ENCODE measurements around the gene CNPY3. TPM values are rescaled to one million over a fixed set of nuclear protein-coding genes. Genes with fewer than 3 reads are reported as not detected.

The CNPY3 gene
- total and polyA plus RNA-seq, 2 of the 13 experiments (the other 11 are each of a cell fraction or from before 2014, with no cell fraction given): 42.3 to 60.2 TPM

- no peak for TF ChIP-seq KIAA2018 (CRISPR knock-in tag; IDR thresholded peaks at IDR 0.05; ENCODE audit: borderline replicate concordance)
- peak; percentile 88 for TF ChIP-seq YEATS2 (CRISPR knock-in tag; IDR thresholded peaks at IDR 0.05; ENCODE audit: borderline replicate concordance)
- no peak for TF ChIP-seq ZNF263 (CRISPR knock-in tag; IDR thresholded peaks at IDR 0.05)
- no peak for TF ChIP-seq ZNF629 (CRISPR knock-in tag; conservative IDR thresholded peaks at IDR 0.05)
- TF ChIP-seq FOSL2 (CRISPR knock-in tag; IDR thresholded peaks at IDR 0.05): peak; percentile 48; the same call in 1 of the 2 replicates
- no peak for TF ChIP-seq PAWR (CRISPR knock-in tag; IDR thresholded peaks at IDR 0.05; ENCODE audit: borderline replicate concordance)
- no peak for TF ChIP-seq ZNF451 (CRISPR knock-in tag; IDR thresholded peaks at IDR 0.05)
- no peak for TF ChIP-seq DPF2 (CRISPR knock-in tag; IDR thresholded peaks at IDR 0.05; ENCODE audit: borderline replicate concordance, low read depth)
- no peak; the same call in 1 of the 2 replicates for TF ChIP-seq ZNF460 (CRISPR knock-in tag; IDR thresholded peaks at IDR 0.05; ENCODE audit: borderline replicate concordance)
- TF ChIP-seq ZNF598 (CRISPR knock-in tag; IDR thresholded peaks at IDR 0.05; ENCODE audit: borderline replicate concordance): no peak
- no peak for TF ChIP-seq HIC2 (CRISPR knock-in tag; IDR thresholded peaks at IDR 0.05; ENCODE audit: low read depth)
- peak; percentile 20 for TF ChIP-seq NFYB (CRISPR knock-in tag; IDR thresholded peaks at IDR 0.05)
- TF ChIP-seq MBNL3 (CRISPR knock-in tag; conservative IDR thresholded peaks at IDR 0.05): no peak
- peak; percentile 62; the same call in 1 of the 2 replicates for TF ChIP-seq NCOA2 (CRISPR knock-in tag; IDR thresholded peaks at IDR 0.05)
- peak; percentile 83 for TF ChIP-seq NR2C2 (CRISPR knock-in tag; IDR thresholded peaks at IDR 0.05; ENCODE audit: borderline replicate concordance)
- no peak for TF ChIP-seq GLMP (CRISPR knock-in tag; IDR thresholded peaks at IDR 0.05; ENCODE audit: borderline replicate concordance)
- 0 out of 2 replicates have a peak, but pooled peaks have one; percentile 46 for TF ChIP-seq THAP7 (CRISPR knock-in tag; IDR thresholded peaks at IDR 0.05)
- peak; percentile 89 for TF ChIP-seq ZFY (CRISPR knock-in tag; IDR thresholded peaks at IDR 0.05)
Measured at GRCh38 chr6:42978839-42979522, 49.7 kb downstream of the CNPY3 start, which contains the start of gene PEX6 (continued).
